ENCODE results near the gene DUSP15.

The DUSP15 gene

GRCh38 chr20:31856516-31856915, 13.8 kb downstream of the DUSP15 start:
- H3K4me3 ChIP-seq (ENCODE audit: low read depth, low read length) = no peak overlapping the region
- no peak for DNase-seq (ENCODE audit: low read depth)
- TF ChIP-seq, protein P1, sequence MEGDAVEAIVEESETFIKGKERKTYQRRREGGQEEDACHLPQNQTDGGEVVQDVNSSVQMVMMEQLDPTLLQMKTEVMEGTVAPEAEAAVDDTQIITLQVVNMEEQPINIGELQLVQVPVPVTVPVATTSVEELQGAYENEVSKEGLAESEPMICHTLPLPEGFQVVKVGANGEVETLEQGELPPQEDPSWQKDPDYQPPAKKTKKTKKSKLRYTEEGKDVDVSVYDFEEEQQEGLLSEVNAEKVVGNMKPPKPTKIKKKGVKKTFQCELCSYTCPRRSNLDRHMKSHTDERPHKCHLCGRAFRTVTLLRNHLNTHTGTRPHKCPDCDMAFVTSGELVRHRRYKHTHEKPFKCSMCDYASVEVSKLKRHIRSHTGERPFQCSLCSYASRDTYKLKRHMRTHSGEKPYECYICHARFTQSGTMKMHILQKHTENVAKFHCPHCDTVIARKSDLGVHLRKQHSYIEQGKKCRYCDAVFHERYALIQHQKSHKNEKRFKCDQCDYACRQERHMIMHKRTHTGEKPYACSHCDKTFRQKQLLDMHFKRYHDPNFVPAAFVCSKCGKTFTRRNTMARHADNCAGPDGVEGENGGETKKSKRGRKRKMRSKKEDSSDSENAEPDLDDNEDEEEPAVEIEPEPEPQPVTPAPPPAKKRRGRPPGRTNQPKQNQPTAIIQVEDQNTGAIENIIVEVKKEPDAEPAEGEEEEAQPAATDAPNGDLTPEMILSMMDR (IDR thresholded peaks at IDR 0.05; ENCODE audit: insufficient read depth, low read depth, low read length, missing control alignments) = no peak

DNA sequence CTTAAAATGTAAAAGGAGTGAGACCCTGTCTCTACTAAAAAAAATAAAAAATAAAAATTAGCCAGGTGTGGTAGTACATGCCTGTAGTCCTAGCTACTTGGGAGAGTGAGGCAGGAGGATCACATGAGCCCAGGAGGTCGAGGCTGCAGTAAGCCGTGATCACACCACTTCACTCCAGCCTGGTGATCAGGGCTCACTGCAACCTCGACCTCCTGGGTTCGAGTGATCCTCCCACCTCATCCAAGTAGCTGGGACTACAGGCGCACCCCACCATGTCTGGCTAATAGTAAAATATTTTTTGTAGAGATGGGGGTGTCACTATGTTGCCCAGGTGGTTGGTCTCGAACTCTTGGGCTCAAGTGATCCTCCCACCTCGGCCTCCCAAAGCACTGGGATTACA, 16.8 kb downstream of the DUSP15 start:
- no peak for DNase-seq (ENCODE audit: low read depth)
- H3K4me3 ChIP-seq (ENCODE audit: low read depth, low read length) = no peak overlapping the region
- TF ChIP-seq, protein P1 (IDR thresholded peaks at IDR 0.05; ENCODE audit: insufficient read depth, low read depth, low read length, missing control alignments) = no peak

DNA sequence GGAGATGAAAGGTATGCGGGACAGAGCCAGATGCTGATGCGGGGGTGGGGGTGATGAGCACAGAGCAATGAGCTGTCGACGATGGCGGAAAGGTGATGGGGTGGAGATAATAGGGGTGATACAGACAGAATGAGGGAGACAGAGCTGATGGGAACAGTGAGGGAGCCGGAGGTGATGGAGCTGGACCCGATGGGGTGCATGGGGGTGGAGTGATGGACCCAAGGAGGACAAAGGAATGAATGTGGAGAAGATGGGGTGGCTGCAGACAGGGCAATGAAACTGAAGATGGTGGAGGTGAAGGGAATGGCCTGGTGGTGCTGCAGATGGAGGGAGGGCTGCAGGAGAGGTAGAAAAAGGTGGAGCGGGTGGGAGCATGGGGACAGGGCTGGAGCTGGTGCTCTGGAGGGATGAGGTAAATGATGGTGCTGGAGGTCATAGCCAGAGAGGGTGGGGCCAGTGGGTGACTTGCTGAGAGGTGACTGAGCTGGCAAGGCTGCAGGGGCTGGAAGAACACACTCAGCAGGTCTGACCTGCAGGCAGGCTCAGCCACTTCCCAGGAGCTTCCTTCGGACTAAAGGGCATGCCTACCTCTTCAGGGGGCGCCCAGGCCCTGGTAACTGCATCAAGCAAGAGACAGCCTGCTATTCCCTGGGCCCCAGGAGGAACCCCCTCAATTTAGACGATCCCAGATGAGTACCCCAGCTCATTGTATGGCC, 18.9 kb downstream of the DUSP15 start:
- H3K4me3 ChIP-seq (ENCODE audit: low read depth, low read length) = no peak overlapping the region
- DNase-seq (ENCODE audit: low read depth) = no peak
- TF ChIP-seq, protein P1 (IDR thresholded peaks at IDR 0.05; ENCODE audit: insufficient read depth, low read depth, low read length, missing control alignments) = no peak

GRCh38 chr20:31849306-31849930, 20.9 kb downstream of the DUSP15 start:
- H3K4me3 ChIP-seq (ENCODE audit: low read depth, low read length) = no peak overlapping the region

GRCh38 chr20:31848088-31848999, 22.0 kb downstream of the DUSP15 start:
- no peak for DNase-seq (ENCODE audit: low read depth)
- TF ChIP-seq, protein P1 (IDR thresholded peaks at IDR 0.05; ENCODE audit: insufficient read depth, low read depth, low read length, missing control alignments) = no peak
- H3K4me3 ChIP-seq (ENCODE audit: low read depth, low read length) = no peak overlapping the region

More at GRCh38 chr20:31849306-31849930, 20.9 kb downstream of the DUSP15 start:
- DNase-seq (ENCODE audit: low read depth) = no peak
- TF ChIP-seq, protein P1 (IDR thresholded peaks at IDR 0.05; ENCODE audit: insufficient read depth, low read depth, low read length, missing control alignments) = no peak

DNA sequence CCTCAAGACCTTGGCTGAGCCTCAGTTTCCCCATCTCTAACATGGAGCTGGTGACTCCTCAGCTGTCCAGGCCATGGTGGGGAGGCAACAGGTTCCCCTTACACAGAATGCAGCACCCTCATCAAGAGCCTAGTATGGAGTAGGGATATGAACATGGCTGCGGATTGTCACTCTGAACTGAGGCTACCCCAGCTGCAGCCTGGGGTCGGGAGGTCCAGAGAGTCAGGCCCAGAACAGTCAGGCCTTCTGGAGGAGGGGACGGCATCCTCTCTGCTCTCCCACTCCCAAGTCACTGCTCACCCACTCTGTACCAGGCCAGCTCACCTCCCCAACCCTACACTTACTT, 23.6 kb downstream of the DUSP15 start:
- no peak overlapping the region for H3K4me3 ChIP-seq (ENCODE audit: low read depth, low read length)
- TF ChIP-seq, protein P1 (IDR thresholded peaks at IDR 0.05; ENCODE audit: insufficient read depth, low read depth, low read length, missing control alignments) = no peak
- no peak for DNase-seq (ENCODE audit: low read depth)

All from GM12865 (cell line).